Measurements from ENCODE around the gene ZDHHC6. TPM values are rescaled to one million over a fixed set of nuclear protein-coding genes. Genes with fewer than 3 reads are reported as not detected.
A peak's percentile ranks its signal among the peaks of the same experiment; 100 is the strongest.

ZDHHC6 gene
- total and polyA plus RNA-seq, 4 donors, result 25.8 to 38.3 (median 30.1) TPM

DNA sequence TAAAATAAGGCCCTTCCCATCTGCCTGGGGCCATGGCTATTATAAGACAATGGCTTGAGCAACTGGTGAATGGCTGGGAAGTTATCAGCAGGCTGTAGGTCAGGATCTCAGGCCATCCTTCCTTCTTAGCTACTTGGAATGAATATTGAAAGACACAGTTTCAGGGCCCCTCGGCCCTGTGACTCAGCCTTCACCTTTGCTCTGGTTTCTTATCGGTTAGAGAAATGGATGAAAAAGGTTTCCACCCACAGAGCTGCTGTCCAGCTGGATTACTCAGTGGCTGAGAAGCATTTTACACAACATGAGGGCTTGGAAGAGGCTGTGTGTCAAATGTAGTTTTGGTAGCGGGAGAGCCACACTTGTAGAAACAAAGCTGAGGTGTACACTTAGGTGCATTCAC, 63.4 kb downstream of the ZDHHC6 start:
- Histone ChIP-seq H3K4me1 (ENCODE audit: control insufficient read depth in 5 of 5, insufficient read depth in 5 of 5, low read length in 5 of 5) (peaks cover 0 to 13% (median 0%) of the 10 kb centered on the region in 5 donors), H3K9me3 (ENCODE audit: control insufficient read depth in 4 of 4, insufficient read depth in 3 of 4, low read length in 3 of 4) (no peaks in the 10 kb centered on the region), H3K27me3 (ENCODE audit: control insufficient read depth in 3 of 3, insufficient read depth in 3 of 3, low read length in 2 of 3) (no peaks in the 10 kb centered on the region), H3K27ac (ENCODE audit: low read depth in 1 of 2, low read length in 1 of 2) (no peak overlapping the region), H3K36me3 (ENCODE audit: control insufficient read depth in 4 of 4, insufficient read depth in 4 of 4, low read length in 4 of 4) (peaks cover 0 to 6% (median 0%) of the 10 kb centered on the region in 4 donors), H3K9ac (ENCODE audit: insufficient read depth in 1 of 2, low read length in 2 of 2) (no peak overlapping the region), H3K4me3 (no peak overlapping the region)
- WGBS, 2 donors, result 45 to 94% methylated on average over 3 of the region's 3 CpGs
- ATAC-seq (ENCODE audit: insufficient read depth, low FRiP score) (peak; percentile 61), DNase-seq (no peak)
- TF ChIP-seq CTCF (IDR thresholded peaks at IDR 0.05; ENCODE audit: control extremely low read depth, extremely low read depth), result no peak

GRCh38 chr10:112382515-112383235, 64.0 kb downstream of the ZDHHC6 start:
- H3K4me3 ChIP-seq, result no peak overlapping the region
- H3K9me3 ChIP-seq (ENCODE audit: control insufficient read depth in 4 of 4, insufficient read depth in 3 of 4, low read length in 3 of 4), result no peaks in the 10 kb centered on the region
- H3K27ac ChIP-seq (ENCODE audit: low read depth in 1 of 2, low read length in 1 of 2), result no peak overlapping the region
- DNase-seq, result no peak
- whole genome bisulfite sequencing, 2 donors, result 77% methylated on average over 9 of the region's 9 CpGs
- ATAC-seq (ENCODE audit: insufficient read depth, low FRiP score), result no peak
- no peak overlapping the region for H3K9ac ChIP-seq (ENCODE audit: insufficient read depth in 1 of 2, low read length in 2 of 2)
- H3K4me1 ChIP-seq (ENCODE audit: control insufficient read depth in 5 of 5, insufficient read depth in 5 of 5, low read length in 5 of 5), result peaks cover 0 to 13% (median 0%) of the 10 kb centered on the region in 5 donors
- peaks cover 0 to 6% (median 0%) of the 10 kb centered on the region in 4 donors for H3K36me3 ChIP-seq (ENCODE audit: control insufficient read depth in 4 of 4, insufficient read depth in 4 of 4, low read length in 4 of 4)
- H3K27me3 ChIP-seq (ENCODE audit: control insufficient read depth in 3 of 3, insufficient read depth in 3 of 3, low read length in 2 of 3), result no peaks in the 10 kb centered on the region
- TF ChIP-seq CTCF (IDR thresholded peaks at IDR 0.05; ENCODE audit: control extremely low read depth, extremely low read depth), result no peak

Other genes starting within 250 kb of the ZDHHC6 start
- not detected for gene TECTB, start 163.5 kb downstream of the ZDHHC6 start, total RNA-seq
- not detected for gene TECTB, start 163.5 kb downstream of the ZDHHC6 start, polyA plus RNA-seq
- 10 to 100 TPM; 62.0 to 62.6 TPM for gene ACSL5, start 72.8 kb downstream of the ZDHHC6 start, total RNA-seq
- 10 to 100 TPM; 46.1 to 71.0 TPM for gene ACSL5, start 72.8 kb downstream of the ZDHHC6 start, polyA plus RNA-seq
- gene VTI1A, start 301 bp upstream of the ZDHHC6 start, total RNA-seq, result 10 to 100 TPM; 41.2 to 48.2 TPM
- gene VTI1A, start 301 bp upstream of the ZDHHC6 start, polyA plus RNA-seq, result 10 to 100 TPM in 1 of 2 donors, 1 to 10 TPM in 1; 9.2 to 15.6 TPM